ENCODE results near the gene TXNDC16. TPM values are rescaled to one million over a fixed set of nuclear protein-coding genes. Genes with fewer than 3 reads are reported as not detected.

Gene TXNDC16
- total and polyA plus RNA-seq, 10 donors, result 1.5 to 18.1 (median 14.9) TPM

DNA sequence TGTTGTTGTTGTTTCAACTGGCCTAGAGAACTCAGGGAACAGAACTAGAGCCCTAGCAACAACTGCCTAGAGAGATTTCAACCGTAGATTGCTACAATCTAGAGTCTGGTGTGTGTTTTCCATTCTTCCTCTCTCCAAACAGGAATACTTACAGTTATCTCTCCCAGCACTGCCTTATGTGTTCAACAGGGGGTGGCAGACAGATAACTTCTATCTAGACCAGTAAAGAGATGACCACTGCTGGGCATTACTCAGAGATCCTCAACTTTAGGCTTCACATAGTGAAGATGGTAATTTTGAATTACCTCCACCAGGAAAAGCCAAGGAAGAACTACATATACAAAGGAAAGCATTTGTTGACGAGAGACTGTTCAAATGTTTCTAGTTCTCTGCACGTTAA is 4.8 kb downstream of the TXNDC16 start:
- no peaks in the 10 kb centered on the region for H3K9me3 ChIP-seq
- H3K27me3 ChIP-seq (replicated peaks in 1 of 7), result no peaks in the 10 kb centered on the region
- TF ChIP-seq POLR2A (IDR thresholded peaks at IDR 0.05), result no peak
- no peak for TF ChIP-seq POLR2AphosphoS5 (IDR thresholded peaks at IDR 0.05)
- TF ChIP-seq, protein P1, sequence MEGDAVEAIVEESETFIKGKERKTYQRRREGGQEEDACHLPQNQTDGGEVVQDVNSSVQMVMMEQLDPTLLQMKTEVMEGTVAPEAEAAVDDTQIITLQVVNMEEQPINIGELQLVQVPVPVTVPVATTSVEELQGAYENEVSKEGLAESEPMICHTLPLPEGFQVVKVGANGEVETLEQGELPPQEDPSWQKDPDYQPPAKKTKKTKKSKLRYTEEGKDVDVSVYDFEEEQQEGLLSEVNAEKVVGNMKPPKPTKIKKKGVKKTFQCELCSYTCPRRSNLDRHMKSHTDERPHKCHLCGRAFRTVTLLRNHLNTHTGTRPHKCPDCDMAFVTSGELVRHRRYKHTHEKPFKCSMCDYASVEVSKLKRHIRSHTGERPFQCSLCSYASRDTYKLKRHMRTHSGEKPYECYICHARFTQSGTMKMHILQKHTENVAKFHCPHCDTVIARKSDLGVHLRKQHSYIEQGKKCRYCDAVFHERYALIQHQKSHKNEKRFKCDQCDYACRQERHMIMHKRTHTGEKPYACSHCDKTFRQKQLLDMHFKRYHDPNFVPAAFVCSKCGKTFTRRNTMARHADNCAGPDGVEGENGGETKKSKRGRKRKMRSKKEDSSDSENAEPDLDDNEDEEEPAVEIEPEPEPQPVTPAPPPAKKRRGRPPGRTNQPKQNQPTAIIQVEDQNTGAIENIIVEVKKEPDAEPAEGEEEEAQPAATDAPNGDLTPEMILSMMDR (IDR thresholded peaks at IDR 0.05 in 8 of 11, conservative IDR thresholded peaks at IDR 0.05 in 3 of 11), result no peak
- no peak overlapping the region for H3K4me3 ChIP-seq
- no peak overlapping the region for H3K27ac ChIP-seq
- no peak for DNase-seq
- 91 to 94% (median 93%) methylated on average over 3 of the region's 3 CpGs for WGBS, 5 donors
- H3K4me1 ChIP-seq, result peaks cover 8 to 41% (median 22%) of the 10 kb centered on the region in 6 donors
- intact Hi-C loops (cut with DNase I; ENCODE audit: low total_unique reads), result no loop called here
- no peaks in the 10 kb centered on the region for H3K36me3 ChIP-seq

DNA sequence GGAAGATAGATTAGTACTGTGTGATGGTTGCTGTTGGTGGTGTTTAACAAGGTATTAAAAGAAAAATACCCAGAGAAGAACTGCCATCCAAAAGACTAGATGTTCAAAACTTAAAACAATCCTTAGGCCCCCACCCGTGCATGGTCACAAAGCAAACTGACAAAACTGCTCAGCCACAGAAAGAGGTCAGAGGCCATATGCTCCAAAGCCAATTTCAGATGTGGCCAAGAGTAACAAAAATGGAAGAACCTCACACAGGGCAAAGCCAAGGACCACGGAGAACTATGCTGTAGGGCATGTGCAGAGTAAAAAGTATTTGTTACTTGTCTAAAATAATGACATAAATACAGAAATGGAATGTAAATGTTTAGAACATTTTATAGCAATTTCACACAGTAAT is 5.3 kb downstream of the TXNDC16 start:
- H3K9me3 ChIP-seq, result no peaks in the 10 kb centered on the region
- no peak for DNase-seq
- H3K4me3 ChIP-seq, result no peak overlapping the region
- H3K36me3 ChIP-seq, result peaks cover 0 to 3% (median 0%) of the 10 kb centered on the region in 6 donors
- H3K27ac ChIP-seq, result no peak overlapping the region
- no peaks in the 10 kb centered on the region for H3K27me3 ChIP-seq (replicated peaks in 1 of 7)
- intact Hi-C loops (cut with DNase I; ENCODE audit: low total_unique reads), result no loop called here
- TF ChIP-seq, protein P1 (IDR thresholded peaks at IDR 0.05 in 8 of 11, conservative IDR thresholded peaks at IDR 0.05 in 3 of 11), result no peak
- TF ChIP-seq POLR2AphosphoS5 (IDR thresholded peaks at IDR 0.05), result no peak
- no peak for TF ChIP-seq POLR2A (IDR thresholded peaks at IDR 0.05)
- peaks cover 8 to 41% (median 22%) of the 10 kb centered on the region in 6 donors for H3K4me1 ChIP-seq
- 74 to 90% (median 80%) methylated on average over 2 of the region's 2 CpGs for WGBS, 5 donors

DNA sequence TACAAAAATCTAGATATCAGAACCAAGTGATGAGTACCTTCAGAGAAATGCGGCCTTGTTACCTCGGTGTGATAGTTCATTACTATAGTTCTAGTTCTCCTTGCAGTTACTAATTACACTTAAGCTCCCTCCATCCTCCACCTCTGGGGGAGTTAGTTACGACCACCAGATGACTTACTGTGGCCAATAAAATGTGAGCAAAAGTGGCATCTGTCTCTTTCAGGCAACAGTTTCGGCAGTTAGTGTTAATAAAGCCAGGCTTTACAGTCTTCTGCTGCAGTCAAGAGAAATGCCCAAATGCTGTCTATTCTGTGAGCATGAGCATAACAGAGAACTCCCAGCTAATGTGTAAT is 6.0 kb downstream of the TXNDC16 start:
- H3K9me3 ChIP-seq, result no peaks in the 10 kb centered on the region
- peaks cover 0 to 11% (median 0%) of the 10 kb centered on the region in 6 donors for H3K36me3 ChIP-seq
- no peak overlapping the region for H3K4me3 ChIP-seq
- intact Hi-C loops (cut with DNase I; ENCODE audit: low total_unique reads), result no loop called here
- no peak for TF ChIP-seq POLR2A (IDR thresholded peaks at IDR 0.05)
- TF ChIP-seq, protein P1 (IDR thresholded peaks at IDR 0.05 in 8 of 11, conservative IDR thresholded peaks at IDR 0.05 in 3 of 11), result no peak
- no peak for TF ChIP-seq POLR2AphosphoS5 (IDR thresholded peaks at IDR 0.05)
- H3K4me1 ChIP-seq, result peaks cover 5 to 34% (median 18%) of the 10 kb centered on the region in 6 donors
- WGBS, 5 donors, result 87 to 94% (median 92%) methylated on average over 4 of the region's 4 CpGs
- peak overlapping the region in 1 of 8 donors; percentile 8 for H3K27ac ChIP-seq
- H3K27me3 ChIP-seq (replicated peaks in 1 of 7), result no peaks in the 10 kb centered on the region
- no peak for DNase-seq

DNA sequence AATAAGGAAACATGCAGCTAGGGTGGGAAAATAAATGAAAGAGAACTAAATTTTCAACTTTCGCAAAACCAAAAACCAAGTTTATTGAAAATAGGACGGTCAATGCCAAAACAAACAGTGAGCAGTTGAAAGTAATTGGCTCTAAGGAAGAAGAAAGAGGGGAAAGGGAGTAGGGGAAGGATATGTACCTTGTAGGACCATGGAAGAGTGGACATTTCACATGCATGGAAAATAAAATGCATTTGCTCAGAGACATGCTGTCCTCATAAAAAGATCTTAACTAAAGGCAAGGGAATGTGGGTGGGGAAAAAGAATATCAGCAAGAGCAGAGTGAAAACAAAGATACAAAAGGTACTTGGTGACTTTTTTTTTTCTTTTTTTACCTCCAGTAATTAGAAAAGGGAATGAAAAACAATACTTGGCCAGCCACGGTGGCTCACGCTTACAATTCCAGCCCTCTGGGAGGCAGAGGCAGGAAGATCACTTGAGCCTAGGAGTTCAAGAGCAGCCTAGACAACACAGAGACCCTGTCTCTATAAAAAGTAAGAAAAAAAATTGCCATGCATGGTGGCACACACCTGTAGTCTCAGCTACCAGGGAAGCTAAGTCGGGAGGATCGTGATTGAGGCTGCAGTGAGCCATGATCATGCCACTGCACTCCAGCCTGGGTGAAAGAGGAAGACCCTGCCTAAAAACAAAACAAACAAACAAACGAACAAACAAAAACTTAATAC is 6.6 kb downstream of the TXNDC16 start:
- no peaks in the 10 kb centered on the region for H3K27me3 ChIP-seq (replicated peaks in 1 of 7)
- peaks cover 0 to 16% (median 0%) of the 10 kb centered on the region in 6 donors for H3K36me3 ChIP-seq
- peaks cover 0 to 28% (median 13%) of the 10 kb centered on the region in 6 donors for H3K4me1 ChIP-seq
- intact Hi-C loops (cut with DNase I; ENCODE audit: low total_unique reads), result no loop called here
- 75 to 88% (median 79%) methylated on average over 7 of the region's 7 CpGs for WGBS, 5 donors
- peak overlapping the region in 3 of 8 donors; percentile 8 to 26 (median 19) for H3K27ac ChIP-seq
- DNase-seq, result no peak
- H3K9me3 ChIP-seq, result no peaks in the 10 kb centered on the region
- H3K4me3 ChIP-seq, result no peak overlapping the region
- TF ChIP-seq, protein P1 (IDR thresholded peaks at IDR 0.05 in 8 of 11, conservative IDR thresholded peaks at IDR 0.05 in 3 of 11), result no peak
- TF ChIP-seq POLR2A (IDR thresholded peaks at IDR 0.05), result no peak
- no peak for TF ChIP-seq POLR2AphosphoS5 (IDR thresholded peaks at IDR 0.05)

Measured in spleen (tissue), 11 donors.